Lung (tissue), 12 donors: ENCODE results near the gene EIF5A2. TPM values are rescaled to one million over a fixed set of nuclear protein-coding genes. Genes with fewer than 3 reads are reported as not detected.
"Not testable (repeated sequence)": the region's sequence is repeated elsewhere in the genome, so short reads cannot be mapped to it uniquely, and the experiment has no call there.

Source experiments
- ATAC-seq: fragments of 200-7000 bp; cut with Tn5 transposase; one replicate; pipeline ENCODE4 v1.9.1; 2020; ENCODE audit warnings: moderate number of reproducible peaks; ENCODE audit not compliant: insufficient read depth, low FRiP score
- DNase-seq, 3 donors: peaks; one replicate each; pipeline ENCODE4 v3.0.0-alpha.2; 2013 to 2017
- H3K27ac ChIP-seq, 2 donors: one replicate each; pipeline ENCODE4 v1.5.1; 2013; ENCODE audit warnings: mild to moderate bottlenecking in 2 of 2, moderate library complexity in 2 of 2, control low read depth in 1 of 2, inconsistent platforms in 1 of 2, low read depth in 1 of 2, low read length in 1 of 2
- H3K27me3 ChIP-seq, 3 donors: one replicate each; pipeline ENCODE4 v1.5.1; 2013; ENCODE audit warnings: low read length in 2 of 3; ENCODE audit not compliant: control insufficient read depth in 3 of 3, insufficient read depth in 3 of 3
- H3K36me3 ChIP-seq, 4 donors: one replicate each; pipeline ENCODE4 v1.5.1; 2013; ENCODE audit warnings: low read length in 4 of 4, mild to moderate bottlenecking in 1 of 4, moderate library complexity in 1 of 4; ENCODE audit not compliant: control insufficient read depth in 4 of 4, insufficient read depth in 4 of 4
- H3K4me1 ChIP-seq, 5 donors: one replicate each; pipeline ENCODE4 v1.5.1; 2013; ENCODE audit warnings: low read length in 5 of 5, mild to moderate bottlenecking in 2 of 5, moderate library complexity in 1 of 5; ENCODE audit not compliant: control insufficient read depth in 5 of 5, insufficient read depth in 5 of 5
- H3K4me3 ChIP-seq: one replicate; pipeline ENCODE4 v1.5.1; 2013; ENCODE audit warnings: mild to moderate bottlenecking, control low read depth, moderate library complexity
- H3K9ac ChIP-seq, 2 donors: one replicate each; pipeline ENCODE4 v1.5.1; 2013; ENCODE audit warnings: low read length in 2 of 2, control low read depth in 1 of 2; ENCODE audit not compliant: insufficient read depth in 1 of 2
- H3K9me3 ChIP-seq, 4 donors: one replicate each; pipeline ENCODE4 v1.5.1; 2013; ENCODE audit warnings: low read length in 3 of 4, mild to moderate bottlenecking in 1 of 4, moderate library complexity in 1 of 4; ENCODE audit not compliant: control insufficient read depth in 4 of 4, insufficient read depth in 3 of 4
- WGBS, 2 donors: extraction: QIAGEN DNeasy Blood & Tissue Kit; methylation state at CpG; one replicate each; pipeline ENCODE4 v1.1.7; 2013; 5-methylcytosine and 5-hydroxymethylcytosine counted together
- polyA plus RNA-seq, 2 donors: library from polyadenylated mRNA; stranded (reverse); fragments of 200-250 nt; gene quantifications; one replicate each; pipeline ENCODE4 v1.2.1, GENCODE V29; 2013
- total RNA-seq, 2 donors: library from RNA; depleted of rRNA in 1 of 2; stranded (reverse); fragments of >200 nt in 1 of 2; gene quantifications; one replicate each; pipeline ENCODE4 v1.2.1, GENCODE V29; 2014 to 2021
- TF ChIP-seq, protein P1 (sequence below): IDR thresholded peaks from 2 replicates; pipeline ENCODE4 v1.5.1; 2012; ENCODE audit warnings: mild to moderate bottlenecking; ENCODE audit errors: control extremely low read depth, extremely low read depth
- donor health status: control.
- donor health status: control.
- donor health status: Bipolar disorder and iron deficiency.
- donor health status: healthy.
- donor health status: DM: yes; HTN: yes; CAD: no.

Gene EIF5A2
- total and polyA plus RNA-seq, 4 donors: 1.4 to 4.6 (median 4.4) TPM

DNA sequence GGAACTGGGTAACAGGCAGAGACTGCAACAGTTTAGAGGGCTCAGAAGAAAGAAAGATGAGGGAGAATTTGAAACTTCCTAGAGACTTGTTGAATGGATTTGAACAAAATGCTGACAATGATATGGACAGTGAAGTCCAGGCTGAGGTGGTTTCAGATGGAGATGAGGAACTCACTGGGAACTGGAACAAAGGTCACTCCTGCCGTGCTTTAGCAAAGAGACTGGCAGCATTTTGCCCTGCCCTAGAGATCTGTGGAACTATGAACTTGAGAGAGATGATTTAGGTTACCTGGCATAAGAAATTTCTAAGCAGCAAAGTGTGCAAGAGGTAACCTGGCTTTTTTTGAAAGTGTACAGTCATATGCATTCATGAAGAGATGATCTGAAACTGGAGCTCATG, 11.7 kb downstream of the EIF5A2 start:
- DNase-seq: no peak
- no peak overlapping the region for H3K4me3 ChIP-seq
- no peaks in the 10 kb centered on the region for H3K4me1 ChIP-seq
- no peak for ATAC-seq
- TF ChIP-seq, protein P1, sequence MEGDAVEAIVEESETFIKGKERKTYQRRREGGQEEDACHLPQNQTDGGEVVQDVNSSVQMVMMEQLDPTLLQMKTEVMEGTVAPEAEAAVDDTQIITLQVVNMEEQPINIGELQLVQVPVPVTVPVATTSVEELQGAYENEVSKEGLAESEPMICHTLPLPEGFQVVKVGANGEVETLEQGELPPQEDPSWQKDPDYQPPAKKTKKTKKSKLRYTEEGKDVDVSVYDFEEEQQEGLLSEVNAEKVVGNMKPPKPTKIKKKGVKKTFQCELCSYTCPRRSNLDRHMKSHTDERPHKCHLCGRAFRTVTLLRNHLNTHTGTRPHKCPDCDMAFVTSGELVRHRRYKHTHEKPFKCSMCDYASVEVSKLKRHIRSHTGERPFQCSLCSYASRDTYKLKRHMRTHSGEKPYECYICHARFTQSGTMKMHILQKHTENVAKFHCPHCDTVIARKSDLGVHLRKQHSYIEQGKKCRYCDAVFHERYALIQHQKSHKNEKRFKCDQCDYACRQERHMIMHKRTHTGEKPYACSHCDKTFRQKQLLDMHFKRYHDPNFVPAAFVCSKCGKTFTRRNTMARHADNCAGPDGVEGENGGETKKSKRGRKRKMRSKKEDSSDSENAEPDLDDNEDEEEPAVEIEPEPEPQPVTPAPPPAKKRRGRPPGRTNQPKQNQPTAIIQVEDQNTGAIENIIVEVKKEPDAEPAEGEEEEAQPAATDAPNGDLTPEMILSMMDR: no peak
- no peaks in the 10 kb centered on the region for H3K9me3 ChIP-seq
- H3K36me3 ChIP-seq: no peaks in the 10 kb centered on the region
- 90 to 96% methylated on average over 1 of the region's 1 CpG for WGBS, 2 donors
- H3K27ac ChIP-seq: no peak overlapping the region
- H3K27me3 ChIP-seq: no peaks in the 10 kb centered on the region
- H3K9ac ChIP-seq: no peak overlapping the region

DNA sequence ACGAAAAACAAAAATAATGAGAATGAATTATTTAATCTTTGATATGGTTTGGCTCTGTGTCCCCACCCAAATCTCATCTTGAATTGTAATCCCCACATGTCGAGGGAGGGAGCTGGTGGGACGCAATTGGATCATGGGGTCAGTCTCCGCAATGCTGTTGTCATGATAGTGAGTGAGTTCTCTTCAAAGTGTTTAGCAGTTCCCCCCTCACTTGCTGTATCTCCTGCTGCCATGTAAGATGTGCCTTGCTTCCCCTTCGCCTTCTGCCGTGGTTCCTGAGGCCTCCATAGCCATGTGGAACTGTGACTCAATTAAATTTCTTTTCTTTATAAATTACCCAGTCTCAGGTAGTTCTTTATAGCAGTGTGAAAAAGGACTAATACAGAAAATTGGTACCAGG, 12.1 kb downstream of the EIF5A2 start:
- not testable (repeated sequence) for H3K9me3 ChIP-seq

DNA sequence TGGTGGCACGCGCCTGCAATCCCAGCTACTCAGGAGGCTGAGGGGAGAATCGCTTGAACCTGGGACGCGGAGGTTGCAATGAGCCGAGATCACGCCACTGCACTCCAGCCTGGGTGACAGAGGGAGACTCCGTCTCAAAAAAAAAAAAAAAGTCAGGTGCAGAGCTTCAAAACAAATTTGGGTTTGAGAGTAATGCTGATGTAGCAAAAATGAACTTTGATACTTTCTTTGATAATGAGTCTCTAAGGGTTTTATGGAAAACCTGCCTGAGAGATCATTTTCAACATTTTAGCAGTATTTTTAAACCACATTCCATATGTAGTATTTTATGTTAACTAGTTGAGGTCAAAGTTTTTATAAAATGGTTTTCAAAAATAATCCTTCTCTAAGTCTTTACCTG, 14.5 kb downstream of the EIF5A2 start:
- H3K9ac ChIP-seq: no peak overlapping the region
- no peak overlapping the region for H3K27ac ChIP-seq
- no peaks in the 10 kb centered on the region for H3K9me3 ChIP-seq
- H3K36me3 ChIP-seq: no peaks in the 10 kb centered on the region
- 98% methylated on average over 8 of the region's 8 CpGs for WGBS, 2 donors
- TF ChIP-seq, protein P1: no peak
- DNase-seq (no peak), ATAC-seq (no peak)
- H3K4me1 ChIP-seq: peaks cover 0 to 5% (median 0%) of the 10 kb centered on the region in 5 donors
- H3K4me3 ChIP-seq: no peak overlapping the region
- H3K27me3 ChIP-seq: no peaks in the 10 kb centered on the region

More for the DNA sequence above, 12.1 kb downstream of the EIF5A2 start:
- not testable (repeated sequence) for H3K9ac ChIP-seq, H3K27me3 ChIP-seq, DNase-seq, H3K27ac ChIP-seq, H3K36me3 ChIP-seq, H3K4me3 ChIP-seq, H3K4me1 ChIP-seq, ATAC-seq
- WGBS, 2 donors: 96 to 97% methylated on average over 6 of the region's 6 CpGs

DNA sequence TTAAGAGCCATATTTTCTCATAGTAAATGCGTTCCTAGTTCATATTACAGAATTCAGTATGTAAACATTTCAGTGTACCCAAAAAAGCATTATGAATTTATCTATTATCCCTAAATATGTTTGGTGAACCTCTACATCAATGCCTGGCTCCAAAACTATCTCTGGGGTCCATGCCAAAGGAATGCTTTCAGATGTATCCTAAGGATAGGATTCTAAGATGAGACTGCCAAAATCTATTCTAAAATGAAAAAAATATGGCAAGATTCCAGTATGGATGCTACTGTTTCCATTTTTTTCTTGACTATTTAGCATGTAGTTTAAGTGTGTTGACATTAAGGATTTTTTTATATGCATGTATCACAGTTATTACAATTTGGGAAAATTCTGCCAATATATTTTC, 18.8 kb downstream of the EIF5A2 start:
- no peak overlapping the region for H3K4me3 ChIP-seq
- no peak overlapping the region for H3K9ac ChIP-seq
- H3K27ac ChIP-seq: no peak overlapping the region
- no peaks in the 10 kb centered on the region for H3K9me3 ChIP-seq
- no peaks in the 10 kb centered on the region for H3K36me3 ChIP-seq
- DNase-seq (peak; percentile 78 to 90 (median 90)), ATAC-seq (no peak)
- peaks cover 0 to 5% (median 0%) of the 10 kb centered on the region in 5 donors for H3K4me1 ChIP-seq
- WGBS, 2 donors: 78 to 93% methylated on average over 1 of the region's 1 CpG
- TF ChIP-seq, protein P1: no peak
- no peaks in the 10 kb centered on the region for H3K27me3 ChIP-seq
